SK-N-SH treated with all-trans-retinoic acid at 6 μM for 48 hours (cell line): ENCODE measurements around the gene SORL1.

Experiments used
- ARNTL ChIP-seq: fragments of 450-650 bp; formaldehyde crosslinking; IDR thresholded peaks from 2 replicates; pipeline ENCODE4 v1.5.0; 2020; ENCODE audit warnings: low read depth, mild to moderate bottlenecking, moderate library complexity, borderline replicate concordance
- GLIS3 ChIP-seq: fragments of 250-450 bp; sonication (Bioruptor Pico); IDR thresholded peaks from 2 replicates; pipeline ENCODE4 v1.5.0; 2020; ENCODE audit warnings: mild to moderate bottlenecking, moderate library complexity
- SNAI2 ChIP-seq: fragments of 250-450 bp; sonication (Bioruptor Pico); IDR thresholded peaks from 2 replicates; pipeline ENCODE4 v1.5.0; 2020; ENCODE audit warnings: mild to moderate bottlenecking, moderate library complexity
- ZC3H10 ChIP-seq: fragments of 250-450 bp; sonication (Bioruptor Pico); IDR thresholded peaks from 2 replicates; pipeline ENCODE4 v1.5.1; 2021; ENCODE audit warnings: mild to moderate bottlenecking, moderate library complexity
- ZFP30 ChIP-seq: fragments of 450-650 bp; formaldehyde crosslinking; IDR thresholded peaks from 2 replicates; pipeline ENCODE4 v1.5.0; 2022; ENCODE audit warnings: mild to moderate bottlenecking, moderate library complexity
- TF ChIP-seq, protein P1 (sequence below): fragments of 250-450 bp; sonication (Bioruptor Pico); IDR thresholded peaks from 2 replicates; pipeline ENCODE4 v1.8.0; 2020; ENCODE audit warnings: mild to moderate bottlenecking, moderate library complexity, borderline replicate concordance

DNA sequence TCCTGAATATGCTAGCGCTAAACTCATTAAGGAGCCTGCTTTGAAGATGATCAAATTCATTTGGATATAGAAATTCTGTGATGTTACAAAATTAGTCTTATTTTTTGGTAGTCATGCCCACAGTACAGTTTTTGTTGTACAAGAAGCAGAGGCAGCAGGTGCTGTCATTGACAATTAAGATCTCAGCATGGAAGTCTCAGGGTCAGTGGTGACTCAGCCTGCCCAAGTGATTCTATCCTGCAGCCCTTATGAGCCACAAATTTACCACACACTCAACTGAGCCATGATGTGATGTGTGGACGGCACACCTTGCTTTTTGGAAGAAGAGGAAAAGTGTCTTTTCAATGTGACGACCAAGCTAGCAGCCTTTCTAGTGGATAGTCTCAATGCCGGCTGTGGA lies 154.2 kb downstream of the SORL1 start:
- no peak for TF ChIP-seq SNAI2
- no peak for TF ChIP-seq ZFP30 (CRISPR knock-in tag)
- TF ChIP-seq ZC3H10: no peak
- TF ChIP-seq, protein P1, sequence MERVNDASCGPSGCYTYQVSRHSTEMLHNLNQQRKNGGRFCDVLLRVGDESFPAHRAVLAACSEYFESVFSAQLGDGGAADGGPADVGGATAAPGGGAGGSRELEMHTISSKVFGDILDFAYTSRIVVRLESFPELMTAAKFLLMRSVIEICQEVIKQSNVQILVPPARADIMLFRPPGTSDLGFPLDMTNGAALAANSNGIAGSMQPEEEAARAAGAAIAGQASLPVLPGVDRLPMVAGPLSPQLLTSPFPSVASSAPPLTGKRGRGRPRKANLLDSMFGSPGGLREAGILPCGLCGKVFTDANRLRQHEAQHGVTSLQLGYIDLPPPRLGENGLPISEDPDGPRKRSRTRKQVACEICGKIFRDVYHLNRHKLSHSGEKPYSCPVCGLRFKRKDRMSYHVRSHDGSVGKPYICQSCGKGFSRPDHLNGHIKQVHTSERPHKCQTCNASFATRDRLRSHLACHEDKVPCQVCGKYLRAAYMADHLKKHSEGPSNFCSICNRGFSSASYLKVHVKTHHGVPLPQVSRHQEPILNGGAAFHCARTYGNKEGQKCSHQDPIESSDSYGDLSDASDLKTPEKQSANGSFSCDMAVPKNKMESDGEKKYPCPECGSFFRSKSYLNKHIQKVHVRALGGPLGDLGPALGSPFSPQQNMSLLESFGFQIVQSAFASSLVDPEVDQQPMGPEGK (CRISPR knock-in tag): no peak
- no peak for TF ChIP-seq ARNTL
- no peak for TF ChIP-seq GLIS3 (CRISPR knock-in tag)
